ENCODE data around the gene PROKR1.

GRCh38 chr2:68695971-68696370 is 52.6 kb downstream of the PROKR1 start:
- TF ChIP-seq, protein P1, sequence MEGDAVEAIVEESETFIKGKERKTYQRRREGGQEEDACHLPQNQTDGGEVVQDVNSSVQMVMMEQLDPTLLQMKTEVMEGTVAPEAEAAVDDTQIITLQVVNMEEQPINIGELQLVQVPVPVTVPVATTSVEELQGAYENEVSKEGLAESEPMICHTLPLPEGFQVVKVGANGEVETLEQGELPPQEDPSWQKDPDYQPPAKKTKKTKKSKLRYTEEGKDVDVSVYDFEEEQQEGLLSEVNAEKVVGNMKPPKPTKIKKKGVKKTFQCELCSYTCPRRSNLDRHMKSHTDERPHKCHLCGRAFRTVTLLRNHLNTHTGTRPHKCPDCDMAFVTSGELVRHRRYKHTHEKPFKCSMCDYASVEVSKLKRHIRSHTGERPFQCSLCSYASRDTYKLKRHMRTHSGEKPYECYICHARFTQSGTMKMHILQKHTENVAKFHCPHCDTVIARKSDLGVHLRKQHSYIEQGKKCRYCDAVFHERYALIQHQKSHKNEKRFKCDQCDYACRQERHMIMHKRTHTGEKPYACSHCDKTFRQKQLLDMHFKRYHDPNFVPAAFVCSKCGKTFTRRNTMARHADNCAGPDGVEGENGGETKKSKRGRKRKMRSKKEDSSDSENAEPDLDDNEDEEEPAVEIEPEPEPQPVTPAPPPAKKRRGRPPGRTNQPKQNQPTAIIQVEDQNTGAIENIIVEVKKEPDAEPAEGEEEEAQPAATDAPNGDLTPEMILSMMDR (IDR thresholded peaks at IDR 0.05; ENCODE audit: low read depth, low read length), result no peak
- TF ChIP-seq EZH2phosphoT487 (IDR thresholded peaks at IDR 0.05; ENCODE audit: low read depth), result no peak

Measured in OCI-LY3 (cell line).